Left hindlimb (tissue), 1 donor: ENCODE measurements around the gene ST6GALNAC4.

ENCODE experiments used
- DNase-seq: peaks from one replicate; pipeline ENCODE4 v3.0.0-alpha.2; 2018

The ST6GALNAC4 gene

DNA sequence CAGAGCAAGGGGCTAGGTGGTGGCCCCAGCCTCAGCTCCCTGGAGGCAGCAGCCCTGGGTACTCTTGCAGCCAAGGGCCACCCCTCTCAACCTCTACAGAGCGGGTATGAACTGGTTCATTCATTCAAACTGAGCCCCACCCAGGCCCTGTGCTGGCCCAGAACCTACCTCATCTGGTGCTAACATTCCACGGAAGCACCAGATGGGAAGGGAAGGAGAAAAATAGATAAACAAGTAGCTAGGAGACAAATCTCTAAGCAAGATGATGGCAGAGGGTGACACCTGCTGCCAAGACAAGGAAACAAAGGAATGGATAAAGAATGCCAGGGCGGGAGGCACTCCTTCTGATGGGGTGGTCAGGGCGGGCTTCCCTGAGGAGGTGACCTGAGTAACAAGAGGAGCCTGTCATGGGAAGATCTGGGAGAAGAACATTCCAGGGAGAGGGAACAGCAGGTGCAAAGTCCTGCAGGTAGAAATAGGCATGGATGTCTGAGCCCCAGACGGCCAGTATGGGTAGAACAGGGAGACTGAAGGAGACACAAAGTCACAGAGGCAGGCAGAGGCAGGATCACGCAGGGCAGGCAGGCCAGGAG, 6.1 kb downstream of the ST6GALNAC4 start:
- peak; percentile 42 for DNase-seq

GRCh38 chr9:127909839-127910273, 7.0 kb downstream of the ST6GALNAC4 start:
- DNase-seq = peak; percentile 23

DNA sequence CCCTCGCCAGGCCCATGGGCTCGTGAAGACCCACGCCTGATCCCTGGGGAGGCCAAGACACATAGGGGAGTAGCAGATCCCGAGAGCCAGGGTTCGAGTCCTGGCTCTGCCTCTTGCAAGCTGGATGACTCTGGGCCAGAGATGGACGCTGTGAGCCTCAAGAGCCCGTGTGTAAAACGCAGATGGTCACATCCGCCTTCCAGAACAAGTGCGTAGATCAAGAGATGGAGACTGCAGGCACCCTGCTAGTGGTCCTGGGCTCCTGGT, 8.2 kb downstream of the ST6GALNAC4 start:
- no peak for DNase-seq

DNA sequence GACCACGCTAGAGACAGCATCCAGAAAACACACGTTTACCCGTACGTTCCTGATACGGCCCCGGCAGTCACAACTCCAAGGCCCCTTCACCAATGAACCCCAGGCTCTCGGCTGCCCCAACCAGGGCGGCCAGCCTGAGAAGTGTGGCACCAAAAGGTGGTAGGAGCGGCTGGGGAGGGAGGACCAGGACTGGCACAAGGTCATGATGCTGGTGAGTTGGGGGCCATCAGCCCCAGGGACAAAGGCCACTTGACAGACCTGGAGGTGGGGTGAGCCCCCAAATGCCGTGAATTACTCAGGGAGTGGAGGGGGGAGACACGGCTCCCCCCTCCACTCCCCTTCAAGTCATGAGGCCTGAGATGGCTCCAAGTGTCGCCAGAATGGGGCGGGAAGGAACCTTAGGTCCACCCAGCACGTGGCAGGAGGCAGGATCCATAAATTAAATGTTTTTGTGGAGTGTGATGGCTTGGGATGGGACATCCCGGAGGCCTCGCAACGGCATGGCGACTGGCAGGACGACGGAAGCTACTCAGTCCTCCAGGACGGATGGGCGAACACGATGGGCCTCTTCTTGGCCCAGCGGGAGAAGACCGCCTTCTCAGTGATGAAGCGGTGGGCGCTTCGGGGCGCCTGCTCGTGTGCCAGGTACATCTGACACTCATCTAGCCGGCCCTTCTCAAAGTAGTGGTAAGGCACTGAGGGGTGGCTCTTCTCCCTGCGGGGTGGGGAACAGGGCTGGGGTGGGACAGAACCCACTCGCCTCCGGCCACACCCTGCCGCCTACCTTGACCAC, 8.8 kb downstream of the ST6GALNAC4 start:
- DNase-seq = peak; percentile 30

DNA sequence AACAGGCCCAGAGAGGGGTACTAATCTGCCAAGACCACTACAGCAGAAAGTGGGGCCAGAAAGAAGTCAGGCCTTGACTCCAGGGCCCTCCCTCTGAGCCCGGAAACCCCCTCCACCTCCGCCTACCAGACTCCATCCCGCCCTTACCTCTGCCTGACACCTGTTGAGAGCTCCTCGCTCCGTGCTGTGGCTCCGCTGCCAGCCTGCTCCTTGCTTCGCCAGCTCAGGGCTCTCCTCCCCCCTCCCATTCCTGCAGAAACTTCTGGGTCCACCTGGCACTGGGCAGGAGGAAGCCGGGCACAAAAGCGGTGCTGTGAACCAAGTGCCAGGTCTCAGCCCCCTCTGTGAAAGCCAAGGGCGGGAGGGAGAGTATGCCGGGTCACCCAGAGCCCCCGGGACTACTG, 11.1 kb downstream of the ST6GALNAC4 start:
- peak; percentile 31 for DNase-seq

GRCh38 chr9:127905004-127905728, 11.7 kb downstream of the ST6GALNAC4 start:
- peak; percentile 21 for DNase-seq

DNA sequence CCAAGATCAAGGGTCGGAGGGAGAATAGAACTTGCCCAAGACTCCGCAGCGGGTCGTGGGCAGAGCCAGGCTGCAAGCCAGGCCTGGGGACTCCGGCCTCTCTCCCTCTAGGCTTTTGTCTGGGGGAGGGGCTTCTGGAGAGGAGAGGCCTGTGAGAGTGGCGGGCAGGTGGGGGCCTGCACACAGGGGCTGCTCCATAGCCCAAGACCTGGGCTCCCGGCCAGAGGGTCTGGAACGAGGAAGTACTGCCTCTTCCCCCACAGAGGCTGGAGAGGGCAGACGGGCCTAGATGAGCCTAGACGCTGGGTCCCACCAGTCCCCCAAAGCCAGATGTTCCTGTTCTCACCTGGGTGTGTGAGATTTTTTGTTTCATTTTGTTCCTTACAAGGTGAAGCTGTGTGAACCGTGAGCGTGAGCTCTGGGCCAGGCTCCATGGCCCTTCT, 12.3 kb downstream of the ST6GALNAC4 start:
- peak; percentile 73 for DNase-seq

- peak; percentile 80 for DNase-seq
These were observed 13.0 kb downstream of the ST6GALNAC4 start for GRCh38 chr9:127903557-127904475.

DNA sequence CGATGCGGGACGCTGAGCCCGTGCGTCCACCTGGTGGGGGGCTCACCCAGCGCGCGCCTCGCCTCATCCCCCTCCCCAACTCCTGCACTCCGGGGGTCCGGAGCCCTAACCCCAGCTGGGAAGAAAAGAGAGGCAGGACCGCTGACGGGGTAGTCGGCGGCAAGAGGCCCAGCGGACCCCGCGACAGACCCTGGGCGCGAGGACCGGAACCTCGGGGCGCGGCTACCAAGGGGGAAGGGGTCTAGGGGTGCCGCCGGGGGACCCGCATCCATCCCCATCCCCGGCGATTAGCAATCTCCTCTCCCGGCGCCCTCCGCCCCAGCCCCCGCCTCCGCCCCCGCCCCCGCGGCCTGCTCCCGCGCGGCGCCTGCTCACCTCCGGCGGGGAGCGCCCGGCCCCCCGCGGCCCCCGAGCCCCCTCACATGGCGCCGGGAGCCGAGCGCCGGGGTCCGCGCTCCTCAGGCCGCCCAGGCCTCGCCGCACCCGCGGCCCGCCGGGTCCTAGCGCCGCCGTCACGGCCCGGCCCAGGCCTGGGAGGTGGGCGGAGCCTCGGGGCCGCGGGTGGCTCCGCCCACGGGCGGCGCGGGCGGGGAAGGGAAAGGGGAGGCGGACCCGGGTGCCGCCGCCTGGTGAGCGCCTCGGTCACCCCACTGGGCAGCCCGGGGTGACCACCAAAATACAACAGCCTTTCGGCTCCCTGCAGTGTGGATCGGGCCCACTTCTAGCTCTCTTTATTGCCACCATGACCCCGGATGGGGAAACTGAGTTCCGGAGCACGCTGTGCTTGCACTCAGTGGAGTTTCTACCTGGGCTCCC, 17.5 kb downstream of the ST6GALNAC4 start, which contains the start of gene ST6GALNAC6:
TSS of gene ST6GALNAC6 (minus strand) at position 476 of the 816 bp plus-strand sequence. CDS start 1,622 bp downstream, outside the sequence.
- DNase-seq = peak; percentile 82

- DNase-seq = peak; percentile 67
These were observed 18.3 kb downstream of the ST6GALNAC4 start for GRCh38 chr9:127898433-127899127.

GRCh38 chr9:127897193-127897692, 19.6 kb downstream of the ST6GALNAC4 start:
- peak; percentile 93 for DNase-seq

GRCh38 chr9:127896395-127897192, 20.2 kb downstream of the ST6GALNAC4 start:
- peak; percentile 17 for DNase-seq

DNA sequence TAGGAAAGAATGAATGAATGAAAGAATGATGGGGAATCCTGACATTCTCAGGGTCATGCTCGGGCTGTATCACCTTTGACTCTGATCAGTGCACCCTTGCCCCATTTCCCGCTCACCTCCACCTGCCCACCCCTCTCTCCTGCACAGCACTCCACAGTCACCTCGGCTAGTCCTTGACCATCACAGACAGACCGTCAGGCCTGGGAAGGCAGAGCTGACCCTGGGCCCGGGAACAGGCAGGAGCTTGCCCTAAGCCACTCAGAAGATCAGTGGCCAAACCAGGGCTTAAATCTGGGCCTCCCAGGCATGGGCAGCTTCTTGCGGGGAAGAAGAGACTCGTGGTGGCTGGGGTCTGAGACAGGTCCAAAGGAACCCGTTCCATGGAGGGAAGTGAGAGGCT, 21.0 kb downstream of the ST6GALNAC4 start:
- DNase-seq = peak; percentile 29

DNA sequence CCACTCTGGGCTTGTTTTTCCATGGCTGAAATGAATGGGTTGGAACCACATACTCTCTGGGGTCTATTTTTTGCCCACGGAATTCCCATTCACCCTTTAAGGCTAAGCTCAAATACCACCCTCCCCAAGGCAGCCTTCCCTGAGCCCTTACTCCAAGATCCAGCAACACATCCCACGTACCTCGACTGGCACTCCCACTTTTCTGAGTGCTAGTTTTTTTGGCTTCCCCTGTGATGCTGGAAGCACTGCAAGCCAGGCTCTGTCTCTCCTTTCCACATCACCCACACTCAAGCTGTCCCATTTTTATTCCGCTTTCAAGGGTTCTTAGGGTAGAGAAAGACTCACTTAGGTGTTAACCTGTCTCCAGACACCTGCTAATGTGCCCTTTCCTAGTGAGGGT, 23.4 kb downstream of the ST6GALNAC4 start:
- peak; percentile 6 for DNase-seq

- DNase-seq = peak; percentile 2
These were observed 24.0 kb downstream of the ST6GALNAC4 start for GRCh38 chr9:127892831-127893230.

DNA sequence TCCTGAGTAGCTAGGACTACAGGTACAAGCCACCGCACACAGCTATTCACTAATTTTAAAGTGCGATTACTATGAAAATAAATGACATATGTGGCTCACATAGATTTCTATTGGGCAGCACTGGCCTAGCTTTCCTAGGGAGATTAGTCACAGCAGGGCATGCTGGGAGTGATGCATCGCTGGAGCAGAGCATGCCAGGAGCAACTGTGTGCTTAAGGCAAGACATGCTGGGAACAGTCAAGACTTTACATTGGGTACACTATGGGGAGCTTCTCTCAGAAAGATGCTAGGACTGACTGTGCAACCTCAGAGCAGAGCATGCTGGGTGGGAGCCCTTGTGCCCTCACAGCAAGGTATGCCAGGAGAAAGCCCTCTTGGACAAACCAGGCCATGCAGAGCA, 26.8 kb downstream of the ST6GALNAC4 start:
- peak; percentile 21 for DNase-seq

- peak; percentile 4 for DNase-seq
These were observed 29.0 kb downstream of the ST6GALNAC4 start for GRCh38 chr9:127887792-127888191.

GRCh38 chr9:127886401-127886972, 30.4 kb downstream of the ST6GALNAC4 start:
- DNase-seq = peak; percentile 24

DNA sequence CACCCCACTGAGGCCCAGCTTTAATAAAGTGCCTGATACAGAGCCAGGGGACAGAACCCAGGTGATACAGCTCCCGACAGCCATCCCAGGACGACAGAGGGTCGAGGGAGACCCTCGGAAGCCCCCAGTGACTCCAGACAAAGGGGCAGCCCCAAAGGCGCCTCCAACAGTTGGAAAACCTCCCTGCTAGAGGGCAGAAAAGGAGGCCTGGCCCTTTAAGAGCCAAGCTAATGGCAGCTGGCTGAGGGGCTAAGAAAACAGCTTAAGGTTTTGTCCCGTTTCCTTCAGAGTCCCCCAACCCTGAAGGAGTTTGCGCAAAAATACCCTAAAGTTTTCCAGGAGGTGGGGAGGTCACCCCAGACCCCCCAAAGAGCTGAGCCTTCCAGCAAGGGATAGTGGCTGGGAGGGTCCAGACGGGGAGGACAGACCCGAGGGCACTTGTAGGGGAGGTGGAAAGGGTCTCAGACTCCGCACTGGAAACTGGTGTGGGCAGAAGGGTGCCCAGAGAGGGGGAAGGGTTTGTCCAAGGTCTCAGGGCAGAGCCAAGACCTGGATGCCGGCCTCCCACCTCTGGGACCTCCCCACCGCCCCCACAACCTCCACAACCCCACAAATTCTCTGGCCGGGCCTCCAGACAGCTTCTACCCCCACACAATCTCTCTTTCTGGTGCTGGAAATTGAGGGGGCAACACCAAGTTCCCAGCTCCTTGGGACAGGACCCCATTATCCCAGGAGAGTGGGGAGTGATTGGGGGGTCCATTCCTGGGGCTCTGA, 31.1 kb downstream of the ST6GALNAC4 start:
- DNase-seq = peak; percentile 17
